H1 (cell line): Measurements from ENCODE around the gene ACHE. TPM values are rescaled to one million over a fixed set of nuclear protein-coding genes. Genes with fewer than 3 reads are reported as not detected.

Experiments used
- CTCF ChIA-PET: fragments of 300-600 bp; sonication (Branson Sonifier 250); formaldehyde crosslinking; loops from one replicate; lab custom pipeline; 2021; ENCODE audit not compliant: partially characterized antibody; lab: Charles Lee
- POLR2A ChIA-PET: fragments of 300-600 bp; sonication (Branson Sonifier 250); formaldehyde crosslinking; loops from one replicate; lab custom pipeline; 2021; ENCODE audit warnings: inconsistent platforms; ENCODE audit not compliant: partially characterized antibody; lab: Charles Lee
- DNase-seq, 2 experiments: peaks; one replicate each; pipeline versions ENCODE4 v3.0.0 to v3.0.0-alpha.2; 2010 to 2022; ENCODE audit warnings: low spot score in 2 of 2, low read depth in 1 of 2, mixed read lengths in 1 of 2
- FAIRE-seq: peaks from 2 replicates; lab custom pipeline; 2011; peaks lifted over from hg19 to GRCh38; lab: Jason Lieb, UNC
- H2AFZ ChIP-seq: 2 replicates; pipeline ENCODE4 v1.8.1; 2012; ENCODE audit warnings: low read length, inconsistent platforms
- H2AK5ac ChIP-seq: 2 replicates; pipeline ENCODE4 v1.6.1; 2013; ENCODE audit warnings: low read depth, low read length
- H2BK120ac ChIP-seq: replicated peaks from 2 replicates; pipeline ENCODE3; 2013; ENCODE audit warnings: low read depth, low read length, inconsistent platforms
- H2BK12ac ChIP-seq: 2 replicates; pipeline ENCODE4 v1.6.1; 2013; ENCODE audit warnings: low read depth, low read length
- H2BK15ac ChIP-seq: 2 replicates; pipeline ENCODE4 v1.6.1; 2013; ENCODE audit warnings: low read length
- H2BK20ac ChIP-seq: 2 replicates; pipeline ENCODE4 v1.6.1; 2013; ENCODE audit warnings: low read length
- H2BK5ac ChIP-seq: 2 replicates; pipeline ENCODE4 v1.6.1; 2013; ENCODE audit warnings: low read depth, low read length
- H3K14ac ChIP-seq: 2 replicates; pipeline ENCODE4 v1.6.1; 2013; ENCODE audit warnings: inconsistent platforms; ENCODE audit not compliant: insufficient read length
- H3K18ac ChIP-seq: 2 replicates; pipeline ENCODE4 v1.6.1; 2013; ENCODE audit warnings: low read length; ENCODE audit errors: extremely low read depth
- H3K23ac ChIP-seq: 2 replicates; pipeline ENCODE4 v1.6.1; 2013; ENCODE audit warnings: inconsistent platforms; ENCODE audit not compliant: insufficient read length
- H3K23me2 ChIP-seq: 2 replicates; pipeline ENCODE4 v1.6.1; 2013; ENCODE audit warnings: low read depth, low read length
- H3K27ac ChIP-seq: 2 replicates; pipeline ENCODE4 v1.6.1; 2011; ENCODE audit warnings: low read depth, low read length, inconsistent platforms
- H3K27me3 ChIP-seq, 4 experiments: replicated peaks in 1 of 4; 1 replicate in 1 of 4; 2 replicates in 3 of 4; pipeline versions ENCODE4 v1.6.1 to v1.8.1; 2011 to 2013; ENCODE audit warnings: low read length in 3 of 4, mild to moderate bottlenecking in 3 of 4, inconsistent platforms in 2 of 4, mixed read lengths in 2 of 4, moderate library complexity in 1 of 4; ENCODE audit not compliant: control insufficient read depth in 3 of 4, insufficient read depth in 3 of 4; ENCODE audit errors: extremely low read depth in 1 of 4
- H3K36me3 ChIP-seq, 4 experiments: 2 replicates each; pipeline versions ENCODE4 v1.6.1 to v1.8.1; 2011 to 2013; ENCODE audit warnings: mild to moderate bottlenecking in 4 of 4, low read length in 3 of 4, moderate library complexity in 2 of 4, control low read depth in 1 of 4, inconsistent platforms in 1 of 4; ENCODE audit not compliant: insufficient read depth in 4 of 4, control insufficient read depth in 2 of 4
- H3K4ac ChIP-seq: replicated peaks from 2 replicates; pipeline ENCODE3; 2013; ENCODE audit warnings: low read length, low read depth, mixed read lengths, inconsistent platforms; ENCODE audit not compliant: insufficient read length
- H3K4me1 ChIP-seq, 4 experiments: replicated peaks in 1 of 4; 1 replicate in 1 of 4; 2 replicates in 3 of 4; pipeline versions ENCODE4 v1.6.1 to v1.8.1; 2011 to 2013; ENCODE audit warnings: low read length in 3 of 4, inconsistent platforms in 2 of 4, mixed read lengths in 1 of 4; ENCODE audit not compliant: insufficient read depth in 4 of 4, control insufficient read depth in 3 of 4
- H3K4me2 ChIP-seq, 2 experiments: 2 replicates each; pipeline versions ENCODE4 v1.6.1 to v1.8.1; 2011 to 2013; ENCODE audit warnings: low read depth in 2 of 2, low read length in 2 of 2, control low read depth in 1 of 2, inconsistent platforms in 1 of 2, mild to moderate bottlenecking in 1 of 2; ENCODE audit not compliant: insufficient read depth in 1 of 2
- H3K4me3 ChIP-seq, 4 experiments: fragments of 200-600, 300-600 bp in 1 of 4; sonication (generic), shearing (Covaris generic), sonication (Bioruptor Twin) in 1 of 4; 2 replicates each; pipeline versions ENCODE4 v1.5.1 to v1.8.1; 2011 to 2016; ENCODE audit warnings: low read length in 4 of 4, low read depth in 3 of 4, control low read depth in 2 of 4, inconsistent platforms in 2 of 4, mild to moderate bottlenecking in 2 of 4, mixed read lengths in 1 of 4, moderate library complexity in 1 of 4; ENCODE audit not compliant: insufficient read depth in 2 of 4; ENCODE audit errors: extremely low read depth in 1 of 4
- H3K56ac ChIP-seq: replicated peaks from 2 replicates; pipeline ENCODE3; 2013; ENCODE audit warnings: low read depth, mild to moderate bottlenecking, mixed read lengths, low read length, inconsistent platforms; ENCODE audit not compliant: insufficient read length
- H3K79me1 ChIP-seq: 2 replicates; pipeline ENCODE4 v1.6.1; 2013; ENCODE audit warnings: low read depth, low read length, control low read depth
- H3K79me2 ChIP-seq, 2 experiments: 2 replicates each; pipeline versions ENCODE4 v1.6.1 to v1.8.1; 2012 to 2013; ENCODE audit warnings: low read length in 2 of 2, mild to moderate bottlenecking in 2 of 2, inconsistent platforms in 1 of 2; ENCODE audit not compliant: insufficient read depth in 2 of 2, control insufficient read depth in 1 of 2
- H3K9ac ChIP-seq, 4 experiments: replicated peaks in 1 of 4; 1 replicate in 1 of 4; 2 replicates in 3 of 4; pipeline versions ENCODE4 v1.6.1 to v1.8.1; 2011 to 2013; ENCODE audit warnings: low read depth in 3 of 4, low read length in 3 of 4, control low read depth in 2 of 4, mild to moderate bottlenecking in 2 of 4, moderate library complexity in 2 of 4, inconsistent platforms in 1 of 4; ENCODE audit errors: extremely low read depth in 1 of 4
- H3K9me3 ChIP-seq, 2 experiments: 2 replicates each; pipeline versions ENCODE4 v1.6.1 to v1.8.1; 2012 to 2013; ENCODE audit warnings: mild to moderate bottlenecking in 2 of 2, moderate library complexity in 2 of 2, control low read depth in 1 of 2, inconsistent platforms in 1 of 2, low read depth in 1 of 2, low read length in 1 of 2, mixed read lengths in 1 of 2; ENCODE audit not compliant: insufficient read depth in 2 of 2
- H4K20me1 ChIP-seq, 2 experiments: replicated peaks in 1 of 2; 2 replicates each; pipeline versions ENCODE3 to v1.8.1; 2011 to 2013; ENCODE audit warnings: inconsistent platforms in 2 of 2, low read length in 2 of 2, mild to moderate bottlenecking in 1 of 2; ENCODE audit not compliant: insufficient read depth in 2 of 2, control insufficient read depth in 1 of 2
- H4K5ac ChIP-seq: 2 replicates; pipeline ENCODE4 v1.6.1; 2013; ENCODE audit warnings: low read length, low read depth, mixed read lengths, inconsistent platforms; ENCODE audit not compliant: insufficient read length
- H4K8ac ChIP-seq: 2 replicates; pipeline ENCODE4 v1.8.0; 2013; ENCODE audit warnings: mild to moderate bottlenecking, moderate library complexity, low read length, inconsistent platforms; ENCODE audit not compliant: insufficient read depth; ENCODE audit errors: extremely low read depth
- H4K91ac ChIP-seq: replicated peaks from 2 replicates; pipeline ENCODE3; 2013; ENCODE audit warnings: low read length, mixed read lengths, inconsistent platforms; ENCODE audit not compliant: insufficient read length
- ATF3 ChIP-seq: IDR thresholded peaks from 2 replicates; pipeline ENCODE4 v1.6.1; 2011; ENCODE audit warnings: low read depth, mild to moderate bottlenecking, low read length; ENCODE audit not compliant: insufficient read depth
- RNF2 ChIP-seq: fragments of 200-900, 300-1000 bp; sonication (generic); IDR thresholded peaks from 2 replicates; pipeline ENCODE4 v1.7.1; 2016; ENCODE audit warnings: borderline replicate concordance, low read depth, mild to moderate bottlenecking, antibody characterized with exemption, low read length; ENCODE audit not compliant: poor library complexity, severe bottlenecking; ENCODE audit errors: missing control alignments
- SIRT6 ChIP-seq: IDR thresholded peaks from one replicate; pipeline ENCODE4 v1.7.1; 2012; ENCODE audit warnings: low read length, inconsistent platforms
- SP1 ChIP-seq: IDR thresholded peaks from 2 replicates; pipeline ENCODE4 v1.6.1; 2011; ENCODE audit warnings: low read depth, low read length
- SRF ChIP-seq: IDR thresholded peaks from 2 replicates; pipeline ENCODE4 v1.6.1; 2011; ENCODE audit warnings: mild to moderate bottlenecking, low read depth, low read length, moderate library complexity
- TAF1 ChIP-seq: IDR thresholded peaks from 2 replicates; pipeline ENCODE4 v1.6.1; 2011; ENCODE audit warnings: mild to moderate bottlenecking, low read depth, low read length
- WGBS, 2 experiments: shearing (Covaris generic) in 1 of 2; methylation state at CpG; one replicate each; pipeline versions ENCODE4 v1.1.6 to v1.1.7; 2013 to 2015; ENCODE audit warnings: low lambda C conversion rate in 2 of 2, mixed read lengths in 2 of 2, inconsistent platforms in 1 of 2, low coverage in 1 of 2, missing lambda C conversion rate in 1 of 2; ENCODE audit not compliant: insufficient replicate concordance in 2 of 2, insufficient coverage in 1 of 2, insufficient read length in 1 of 2; ENCODE audit errors: extremely low coverage in 1 of 2, missing lambda C conversion rate in 1 of 2; 5-methylcytosine and 5-hydroxymethylcytosine counted together
- polyA plus RNA-seq, 7 experiments: library from polyadenylated mRNA; depleted of rRNA in 3 of 7; stranded (reverse) in 5 of 7; unstranded in 2 of 7; fragments of >200 nt in 5 of 7; fragments of 200-250 nt in 2 of 7; gene quantifications; 1 replicate in 5 of 7; 2 replicates in 1 of 7; 4 replicates in 1 of 7; pipeline versions ENCODE4 v1.2.1 to v1.2.3, GENCODE V29; 2011 to 2013; ENCODE audit warnings: missing spikeins in 2 of 7, mixed read lengths in 2 of 7
- total RNA-seq: library from RNA; stranded (reverse); fragmentation: NEBNext Ultra II Directional; extraction: Animal tissue kit (Norgen Biotek cat#: 25700); gene quantifications from 2 replicates; pipeline ENCODE4 v1.2.1, GENCODE V29; 2021

Gene ACHE
- total and polyA plus RNA-seq, 2 of the 8 experiments (the other 6 are each of a cell fraction or from before 2014, with no cell fraction given), result 1.4 to 4.3 TPM

GRCh38 chr7:100855515-100855914, 40.2 kb downstream of the ACHE start:
- H3K18ac ChIP-seq, result no peak overlapping the region
- H3K27me3 ChIP-seq, result no peaks in the 10 kb centered on the region
- H3K4me3 ChIP-seq, result no peak overlapping the region
- peaks cover 0 to 6% (median 0%) of the 10 kb centered on the region in 4 experiments; a peak in 1 of 7 replicates for H3K4me1 ChIP-seq
- no peak overlapping the region for H2BK12ac ChIP-seq
- H4K8ac ChIP-seq, result 0 out of 2 replicates have a peak overlapping the region, but pooled peaks have one; percentile 80
- H3K79me1 ChIP-seq, result peaks cover 12% of the 10 kb centered on the region
- no peak overlapping the region for H3K27ac ChIP-seq
- H2BK20ac ChIP-seq, result no peak overlapping the region
- no peak overlapping the region for H4K91ac ChIP-seq
- DNase-seq, result no peak
- H3K56ac ChIP-seq, result no peak overlapping the region
- ChIA-PET CTCF (interaction anchor here (0.5 to 13.9 kb wide), 10 partner anchors 9 to 406 kb away, joined by 3 to 215 read pairs (median 4); no protein-coding TSS in a partner anchor), POLR2A (interaction anchor here (1.0 to 1.4 kb wide), 3 partner anchors 19 to 175 kb away, joined by 3 to 4 read pairs (median 3); partner anchors contain the start of gene SRRT)
- H3K23ac ChIP-seq, result no peak overlapping the region
- no peak overlapping the region for H2AFZ ChIP-seq
- H4K5ac ChIP-seq, result no peak overlapping the region
- TF ChIP-seq SP1 (no peak), SRF (no peak), SIRT6 (no peak), ATF3 (no peak), TAF1 (no peak), RNF2 (no peak)
- peaks cover 0 to 21% of the 10 kb centered on the region in 2 experiments; a peak in 1 of 4 replicates for H3K79me2 ChIP-seq
- H2BK120ac ChIP-seq, result no peak overlapping the region
- no peaks in the 10 kb centered on the region for H3K9me3 ChIP-seq
- FAIRE-seq, result no peak
- no peak overlapping the region for H2BK15ac ChIP-seq
- peaks cover 0 to 13% of the 10 kb centered on the region in 2 experiments for H4K20me1 ChIP-seq
- H3K14ac ChIP-seq, result no peak overlapping the region
- H2AK5ac ChIP-seq, result no peak overlapping the region
- H3K4me2 ChIP-seq, result no peak overlapping the region
- H3K9ac ChIP-seq, result no peak overlapping the region
- H3K23me2 ChIP-seq, result peaks cover 4% of the 10 kb centered on the region; the same call in 1 of the 2 replicates
- H2BK5ac ChIP-seq, result no peak overlapping the region
- no peak overlapping the region for H3K4ac ChIP-seq
- 90% methylated on average over 10 of the region's 10 CpGs; no CpG with 5 or more reads in 1 of the 2 experiments for WGBS, 2 experiments
- peaks cover 0 to 7% (median 3%) of the 10 kb centered on the region in 4 experiments; a peak in 5 of 8 replicates for H3K36me3 ChIP-seq
